Stimulated activated CD4-positive, alpha-beta T cell treated with anti-CD3 and anti-CD28 coated beads, Interleukin-15, amount 100 ng/mL, for 48 hours (primary cell): ENCODE data around the gene MARK2.
"Not testable (repeated sequence)": the region's sequence is repeated elsewhere in the genome, so short reads cannot be mapped to it uniquely, and the experiment has no call there.

Experiments used
- DNase-seq, 2 donors: peaks; one replicate each; pipeline ENCODE4 v3.0.0-alpha.2; 2020; ENCODE audit warnings: low read depth in 2 of 2

The MARK2 gene

DNA sequence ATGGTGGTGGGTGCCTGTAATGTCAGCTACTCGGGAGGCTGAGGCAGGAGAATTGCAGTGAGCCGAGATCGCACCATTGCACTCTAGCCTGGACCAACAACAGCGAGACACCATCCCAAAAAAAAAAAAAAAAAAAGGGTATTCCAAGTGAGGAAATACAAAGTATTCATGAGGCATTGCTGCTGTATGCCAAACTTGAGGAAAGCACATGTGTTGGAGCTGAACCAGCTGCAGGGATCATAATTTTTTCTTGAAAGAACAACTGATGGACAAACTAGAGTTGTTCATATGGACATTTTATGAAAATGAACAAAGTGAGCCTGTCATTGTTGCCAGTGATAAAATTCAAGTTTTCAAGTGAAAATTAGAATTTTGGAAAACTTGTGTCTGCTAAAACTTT lies 15.8 kb downstream of the MARK2 start:
- no peak for DNase-seq

GRCh38 chr11:63855975-63856374 lies 17.1 kb downstream of the MARK2 start:
- DNase-seq, result no peak

GRCh38 chr11:63858628-63859550 lies 20.0 kb downstream of the MARK2 start:
- no peak for DNase-seq

DNA sequence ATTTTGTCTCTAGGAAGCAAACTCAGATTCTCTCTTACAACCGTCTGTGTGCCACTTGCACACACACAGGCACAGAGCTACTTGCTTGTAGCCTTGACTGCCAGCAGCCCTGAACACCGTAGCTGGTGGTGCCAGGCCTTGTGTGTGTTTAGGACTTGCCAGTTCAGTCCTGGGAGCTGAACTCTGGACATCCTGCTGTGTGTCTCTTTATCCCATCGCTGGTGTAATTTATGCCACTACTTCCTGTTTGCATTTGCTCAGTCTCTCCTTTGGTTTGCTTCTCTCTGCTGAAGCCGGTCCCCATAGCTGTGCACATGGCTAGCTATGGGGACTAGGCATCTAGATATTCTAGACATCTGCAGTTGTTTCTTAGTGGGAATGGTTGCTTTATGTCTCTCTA lies 24.0 kb downstream of the MARK2 start:
- no peak for DNase-seq

DNA sequence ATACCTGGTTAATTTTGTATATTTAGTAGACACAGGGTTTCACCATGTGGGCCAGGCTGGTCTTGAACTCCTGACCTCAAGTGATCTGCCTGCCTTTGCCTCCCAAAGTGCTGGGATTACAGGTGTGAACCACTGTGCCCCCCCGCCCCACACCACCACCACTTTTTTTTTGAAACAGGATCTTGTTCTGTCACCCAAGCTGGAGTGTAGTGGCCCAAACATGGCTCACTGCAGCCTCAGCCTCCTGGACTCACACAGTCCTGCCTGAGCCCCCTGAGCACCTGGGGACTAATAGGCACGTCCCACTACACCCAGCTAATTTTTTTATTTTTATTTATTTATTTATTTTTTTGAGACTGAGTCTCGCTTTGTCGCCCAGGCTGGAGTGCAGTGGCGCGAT lies 24.7 kb downstream of the MARK2 start:
- DNase-seq, result not testable (repeated sequence)

- DNase-seq, result peak; percentile 71
These were observed 27.3 kb downstream of the MARK2 start for GRCh38 chr11:63866211-63866610.

DNA sequence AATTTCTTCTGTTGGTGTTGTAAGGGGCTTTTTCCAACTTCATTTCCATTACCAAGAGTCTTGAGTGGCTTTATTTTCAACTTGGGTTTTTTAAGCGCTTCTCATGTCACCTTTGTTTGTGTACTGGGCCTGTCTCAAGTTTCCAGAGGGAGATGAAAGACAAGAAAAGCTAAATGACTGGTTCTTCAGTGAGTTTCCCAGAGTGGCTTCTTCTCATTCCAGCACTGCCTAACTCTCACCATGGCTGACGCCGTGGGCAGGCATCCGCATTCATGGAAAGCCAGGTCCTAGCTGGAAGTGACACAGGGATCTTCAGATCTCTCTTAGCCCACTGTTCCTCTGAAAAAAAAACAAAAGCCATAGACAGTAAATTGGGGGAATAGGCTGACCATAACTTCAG lies 28.6 kb downstream of the MARK2 start:
- DNase-seq, result no peak

GRCh38 chr11:63868399-63869064 lies 29.6 kb downstream of the MARK2 start:
- no peak for DNase-seq

DNA sequence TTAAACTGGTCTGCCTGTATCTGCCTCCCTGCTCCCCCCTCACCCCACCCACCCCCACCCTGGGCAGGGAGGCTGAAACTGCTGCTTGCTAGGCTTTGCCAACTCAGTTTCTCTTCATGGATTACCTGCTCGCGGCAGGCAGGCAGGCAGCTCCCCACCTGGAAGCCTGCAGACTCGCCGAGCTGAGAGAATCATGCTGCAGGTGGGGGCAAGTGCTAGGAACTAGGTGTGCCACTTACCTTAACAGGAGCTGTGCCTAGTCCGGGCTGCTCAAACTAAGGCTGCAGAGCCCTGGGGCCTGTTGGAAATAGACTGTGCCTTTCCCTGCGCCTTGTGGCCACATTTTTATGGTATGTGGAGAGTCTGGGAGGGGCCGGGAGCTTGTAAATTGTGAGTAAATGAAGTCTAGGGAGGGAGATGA lies 30.3 kb downstream of the MARK2 start:
- no peak for DNase-seq

DNA sequence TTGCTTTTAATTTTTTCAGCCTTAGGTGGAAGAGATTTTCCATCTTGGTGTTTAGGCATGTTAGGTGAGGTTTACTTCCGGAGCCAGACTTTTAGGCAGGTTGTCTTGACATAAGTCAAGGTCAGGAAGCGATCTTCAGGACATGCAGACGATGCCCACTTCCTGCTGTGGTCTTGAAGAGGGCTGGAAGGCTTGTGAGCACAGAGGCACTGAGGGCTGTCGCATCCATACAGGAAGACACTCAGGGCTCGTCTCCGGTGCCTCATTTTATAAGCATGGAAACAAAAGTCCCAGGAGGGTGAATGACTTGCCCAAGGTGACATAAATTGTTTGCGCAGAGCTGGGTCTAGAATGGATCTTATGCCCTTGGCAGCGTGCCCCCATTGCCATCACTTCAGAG lies 30.8 kb downstream of the MARK2 start:
- no peak for DNase-seq

GRCh38 chr11:63870351-63871140 lies 31.6 kb downstream of the MARK2 start:
- DNase-seq, result no peak

DNA sequence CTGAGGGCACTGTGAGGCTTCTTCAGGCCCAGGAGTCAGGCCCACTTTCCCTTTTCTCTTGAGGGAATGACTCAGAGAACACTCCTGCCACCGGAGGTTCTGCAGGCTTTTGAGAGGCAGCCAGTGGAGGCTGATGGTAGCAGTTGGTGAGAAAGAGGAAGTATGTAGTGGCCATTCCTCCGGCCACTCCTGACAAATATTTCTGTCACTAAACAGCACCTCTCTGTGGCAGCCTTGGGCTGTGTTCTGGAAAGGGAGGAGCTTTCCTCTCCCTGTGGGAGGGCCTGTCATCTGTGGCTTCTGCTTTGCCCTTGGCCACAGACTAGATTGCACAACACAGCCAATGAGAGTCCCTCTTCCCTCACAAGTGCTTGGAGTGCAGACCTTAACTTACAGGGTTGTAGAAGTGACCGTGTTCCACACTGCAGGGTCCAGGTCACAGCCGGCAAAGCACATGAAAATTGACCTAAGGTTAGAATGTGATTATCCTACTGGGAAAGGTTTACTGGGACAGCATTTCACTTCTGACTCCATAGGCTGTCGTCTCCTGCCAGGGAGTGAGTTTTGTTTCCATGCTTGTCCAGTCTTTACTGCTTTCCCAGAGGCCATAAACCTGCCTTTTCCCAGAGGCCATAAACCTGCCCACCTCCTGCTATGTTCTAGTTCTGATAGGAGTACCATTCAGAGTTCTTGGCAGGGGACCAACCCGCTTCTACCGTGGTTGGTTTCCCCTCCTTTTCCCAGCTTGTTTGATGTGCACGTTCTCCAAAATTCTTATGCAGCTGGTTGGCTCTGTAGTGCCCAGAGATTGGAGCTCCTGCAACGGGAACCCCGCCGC lies 33.3 kb downstream of the MARK2 start:
- DNase-seq, result peak; percentile 19 to 28

GRCh38 chr11:63872800-63873197 lies 33.9 kb downstream of the MARK2 start:
- DNase-seq, result no peak

DNA sequence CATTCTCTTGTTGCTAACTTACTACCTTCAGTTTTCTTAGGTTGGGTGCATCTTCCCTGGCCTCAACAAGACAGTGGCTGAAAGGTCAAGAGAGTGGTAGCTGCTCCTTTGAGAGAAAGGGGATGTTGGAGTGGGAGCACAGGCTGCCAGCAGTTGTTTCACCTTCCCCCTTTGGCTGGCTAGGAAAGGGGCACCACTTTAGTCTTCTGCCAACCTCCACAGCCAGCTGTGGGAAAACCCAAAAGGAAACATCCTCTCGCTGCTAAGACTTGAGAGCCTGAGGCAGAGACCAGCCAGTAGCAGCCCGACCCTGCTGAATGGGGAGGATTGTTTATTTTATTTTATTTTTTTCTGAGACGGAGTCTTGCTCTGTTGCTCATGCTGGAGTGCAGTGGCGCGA lies 34.4 kb downstream of the MARK2 start:
- DNase-seq, result no peak

DNA sequence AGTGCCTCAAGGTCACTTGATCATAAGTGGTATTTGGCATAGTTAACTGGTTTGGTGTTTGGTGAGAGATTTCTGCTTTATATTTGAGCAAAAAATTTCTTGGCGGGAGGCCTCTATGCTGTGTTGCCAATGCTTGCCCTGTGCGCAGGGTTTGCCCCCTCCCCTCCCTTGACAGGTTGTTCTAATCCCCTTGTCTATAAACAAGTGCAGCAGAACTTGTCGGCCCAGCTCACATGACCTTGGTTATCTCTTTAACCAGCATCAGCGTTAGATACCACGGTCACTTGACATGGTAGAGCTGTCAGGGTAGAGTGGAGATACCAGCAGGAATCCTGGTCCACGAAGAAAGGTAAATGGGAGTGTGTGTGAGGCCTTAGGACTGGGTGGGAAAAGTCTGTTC lies 35.6 kb downstream of the MARK2 start:
- DNase-seq, result no peak

- DNase-seq, result no peak
These were observed 36.7 kb downstream of the MARK2 start for GRCh38 chr11:63875506-63876065.

DNA sequence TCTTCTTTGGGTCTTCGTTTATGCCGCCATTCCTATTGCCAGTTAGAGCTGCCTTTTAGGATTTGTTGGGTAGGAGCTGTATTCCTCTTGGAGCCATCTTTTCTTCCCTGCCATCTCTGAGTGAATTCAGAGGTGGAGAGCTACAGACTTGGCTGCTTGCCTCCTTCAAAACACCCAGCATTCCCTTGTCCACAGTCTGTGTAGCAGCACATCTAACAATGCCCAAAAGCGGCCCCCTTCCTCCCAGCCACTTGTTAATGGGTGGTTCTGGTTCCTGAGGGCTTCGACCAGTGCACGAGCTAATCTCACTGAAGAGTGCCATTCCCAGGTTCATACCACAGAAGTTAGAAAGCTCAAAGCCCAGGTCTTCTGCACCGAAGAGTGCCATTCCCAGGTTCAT lies 37.7 kb downstream of the MARK2 start:
- DNase-seq, result no peak

DNA sequence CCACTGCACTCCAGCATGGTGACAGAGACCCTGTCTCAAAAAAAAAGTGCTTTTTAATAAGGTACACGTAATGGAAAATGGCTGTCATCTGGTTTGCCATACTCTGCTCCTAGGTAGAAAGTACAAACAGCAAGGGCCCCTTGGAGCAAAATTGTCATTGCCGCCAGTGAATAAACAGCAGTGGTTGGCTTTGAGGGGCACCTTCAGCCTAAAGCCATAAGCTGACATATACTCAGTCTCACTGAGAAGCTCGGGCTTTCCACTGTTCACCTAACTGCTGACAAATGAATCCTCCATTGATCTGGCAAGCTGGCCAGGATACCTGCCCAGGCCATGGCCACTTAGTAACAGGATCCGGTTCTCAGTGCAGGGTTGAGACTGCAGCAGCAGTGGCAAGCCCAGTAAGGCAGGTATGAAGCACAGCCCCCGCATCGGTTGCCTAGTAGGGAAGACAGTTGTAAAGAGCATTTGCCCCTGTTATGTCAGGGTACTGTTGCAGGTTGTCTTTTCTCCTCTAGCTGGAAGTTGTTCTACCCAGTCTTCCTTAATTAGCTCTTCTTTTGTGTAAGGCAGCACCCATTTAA lies 38.8 kb downstream of the MARK2 start:
- no peak for DNase-seq

GRCh38 chr11:63879598-63880402 lies 40.9 kb downstream of the MARK2 start:
- DNase-seq, result no peak

DNA sequence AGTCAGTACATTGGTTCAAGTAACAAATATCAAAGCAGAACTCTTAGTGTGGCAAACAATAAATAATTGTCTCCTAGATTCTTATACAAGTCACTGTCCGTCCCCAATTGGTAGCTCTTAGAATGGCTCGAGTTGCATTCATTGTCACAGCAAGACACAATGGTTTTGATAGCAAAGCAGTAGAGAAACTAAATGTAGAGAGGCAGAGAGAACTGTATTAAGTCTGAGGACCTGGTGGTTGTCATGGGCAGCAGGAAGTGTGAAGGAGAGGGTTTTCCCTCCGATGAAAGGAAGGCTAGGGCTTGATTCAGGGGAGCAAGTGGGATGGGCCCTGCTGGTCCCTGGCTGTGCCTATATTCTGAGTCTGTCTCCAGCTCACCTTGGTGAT lies 41.5 kb downstream of the MARK2 start:
- DNase-seq, result no peak
